ENCODE measurements around the gene GALNT1.

DNA sequence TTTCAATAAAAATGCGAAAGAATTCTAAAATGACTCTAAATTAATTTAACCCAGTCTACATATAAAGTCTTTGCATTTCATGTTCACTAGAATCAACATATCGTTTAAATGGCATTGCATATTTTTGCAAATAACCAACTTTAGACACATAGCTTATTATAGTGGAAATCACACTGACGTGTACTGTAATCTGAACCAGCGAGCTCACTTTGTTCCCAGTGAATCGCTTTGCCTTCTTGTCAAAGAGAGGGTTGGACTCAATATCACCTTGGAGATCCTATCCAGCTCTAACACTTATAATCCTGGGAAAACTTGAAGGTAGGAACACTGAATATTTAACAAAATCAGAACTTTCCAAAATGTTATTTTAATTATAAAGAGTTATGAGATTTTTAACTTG is 108.2 kb downstream of the GALNT1 start:
- TF ChIP-seq, protein P1, sequence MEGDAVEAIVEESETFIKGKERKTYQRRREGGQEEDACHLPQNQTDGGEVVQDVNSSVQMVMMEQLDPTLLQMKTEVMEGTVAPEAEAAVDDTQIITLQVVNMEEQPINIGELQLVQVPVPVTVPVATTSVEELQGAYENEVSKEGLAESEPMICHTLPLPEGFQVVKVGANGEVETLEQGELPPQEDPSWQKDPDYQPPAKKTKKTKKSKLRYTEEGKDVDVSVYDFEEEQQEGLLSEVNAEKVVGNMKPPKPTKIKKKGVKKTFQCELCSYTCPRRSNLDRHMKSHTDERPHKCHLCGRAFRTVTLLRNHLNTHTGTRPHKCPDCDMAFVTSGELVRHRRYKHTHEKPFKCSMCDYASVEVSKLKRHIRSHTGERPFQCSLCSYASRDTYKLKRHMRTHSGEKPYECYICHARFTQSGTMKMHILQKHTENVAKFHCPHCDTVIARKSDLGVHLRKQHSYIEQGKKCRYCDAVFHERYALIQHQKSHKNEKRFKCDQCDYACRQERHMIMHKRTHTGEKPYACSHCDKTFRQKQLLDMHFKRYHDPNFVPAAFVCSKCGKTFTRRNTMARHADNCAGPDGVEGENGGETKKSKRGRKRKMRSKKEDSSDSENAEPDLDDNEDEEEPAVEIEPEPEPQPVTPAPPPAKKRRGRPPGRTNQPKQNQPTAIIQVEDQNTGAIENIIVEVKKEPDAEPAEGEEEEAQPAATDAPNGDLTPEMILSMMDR (IDR thresholded peaks at IDR 0.05), result no peak
- TF ChIP-seq EZH2 (IDR thresholded peaks at IDR 0.05; ENCODE audit: borderline replicate concordance, insufficient read depth, low read depth, low read length, poor library complexity, severe bottlenecking), result no peak
